Transverse colon (tissue), 4 donors: ENCODE measurements around the gene PRDX4. TPM values are rescaled to one million over a fixed set of nuclear protein-coding genes. Genes with fewer than 3 reads are reported as not detected.

Source experiments
- DNase-seq: peaks from one replicate; pipeline ENCODE4 v3.0.0-alpha.2; 2019
- H3K27ac ChIP-seq, 4 donors: fragments of 200-600 bp; sonication (generic); 2 replicates each; pipeline ENCODE4 v1.5.1; 2016 to 2018; ENCODE audit warnings: inconsistent platforms in 4 of 4
- H3K27me3 ChIP-seq: fragments of 200-600 bp; sonication (generic); 2 replicates; pipeline ENCODE4 v1.5.1; 2017; ENCODE audit warnings: inconsistent platforms
- H3K36me3 ChIP-seq, 4 donors: fragments of 200-600 bp; sonication (generic); 2 replicates each; pipeline ENCODE4 v1.5.1; 2017 to 2019; ENCODE audit warnings: inconsistent platforms in 4 of 4
- H3K4me1 ChIP-seq, 4 donors: fragments of 200-600 bp; sonication (generic); 2 replicates each; pipeline ENCODE4 v1.5.1; 2017 to 2020; ENCODE audit warnings: inconsistent platforms in 4 of 4
- H3K4me3 ChIP-seq, 4 donors: fragments of 200-600 bp; sonication (generic); 1 replicate in 1 of 4; 2 replicates in 3 of 4; pipeline versions ENCODE4 v1.5.1 to v1.6.1; 2017 to 2019; ENCODE audit warnings: inconsistent platforms in 4 of 4
- H3K9me3 ChIP-seq, 2 donors: fragments of 200-600 bp; sonication (generic); 2 replicates each; pipeline ENCODE4 v1.5.1; 2017 to 2019; ENCODE audit warnings: inconsistent platforms in 2 of 2
- EP300 ChIP-seq: sonication (generic); formaldehyde crosslinking; IDR thresholded peaks from one replicate; pipeline ENCODE4 v1.6.1; 2017; ENCODE audit warnings: antibody characterized with exemption, low read depth
- POLR2A ChIP-seq: fragments of 450-650 bp; IDR thresholded peaks from one replicate; pipeline ENCODE4 v1.6.1; 2016; ENCODE audit warnings: antibody characterized with exemption, mild to moderate bottlenecking, moderate library complexity
- POLR2AphosphoS5 ChIP-seq, 3 donors: sonication (generic); formaldehyde crosslinking; IDR thresholded peaks; one replicate each; pipeline ENCODE4 v1.6.1; 2016; ENCODE audit warnings: antibody characterized with exemption in 3 of 3
- WGBS, 2 donors: methylation state at CpG; one replicate each; pipeline ENCODE4 v1.1.5; 2018; ENCODE audit warnings: low coverage in 1 of 2; 5-methylcytosine and 5-hydroxymethylcytosine counted together
- in situ Hi-C, 4 donors: fragments of 200-750 bp; cut with MboI; loops; one replicate each; pipeline versions ENCODE4 v1.15.0 to v1.15.1; 2017; ENCODE audit warnings: low sequenced_read_pairs in 3 of 4, low pct_ligation_motif_present in 1 of 4, low pct_unique_long_range_greater_than_20kb in 1 of 4
- intact Hi-C: fragments of 100-400 bp; cut with DNase I; formaldehyde crosslinking; loops from one replicate; pipeline ENCODE4 v1.15.1; 2023; ENCODE audit warnings: low total_unique reads
- total RNA-seq, 4 donors: library from RNA; depleted of rRNA; stranded (reverse); fragments of >200 nt; gene quantifications; one replicate each; pipeline ENCODE4 v1.1.0, GENCODE V29; 2016
- TF ChIP-seq, protein P1 (sequence below), 5 experiments: fragments of 200-600 bp in 3 of 5; fragments of 450-650 bp in 2 of 5; sonication (generic) in 3 of 5; IDR thresholded peaks; 1 replicate in 2 of 5; 2 replicates in 3 of 5; pipeline ENCODE4 v1.5.1; 2016 to 2017; ENCODE audit warnings: antibody characterized with exemption in 5 of 5, inconsistent platforms in 3 of 5, mild to moderate bottlenecking in 2 of 5, moderate library complexity in 1 of 5

PRDX4 gene
- total RNA-seq, 4 donors from 2014 or later = 24.3 to 46.2 (median 34.9) TPM

GRCh38 chrX:23628131-23628530 lies 39.2 kb upstream of the PRDX4 start:
- Histone ChIP-seq H3K4me3 (no peak overlapping the region), H3K4me1 (no peaks in the 10 kb centered on the region), H3K27ac (no peak overlapping the region), H3K9me3 (no peaks in the 10 kb centered on the region), H3K36me3 (no peaks in the 10 kb centered on the region), H3K27me3 (no peaks in the 10 kb centered on the region)
- in situ Hi-C loops = no loop called here
- intact Hi-C loops = no loop called here
- WGBS, 2 donors = 66 to 75% methylated on average over 2 to 3 of the region's 3 CpGs
- TF ChIP-seq EP300 = no peak
- TF ChIP-seq, protein P1, sequence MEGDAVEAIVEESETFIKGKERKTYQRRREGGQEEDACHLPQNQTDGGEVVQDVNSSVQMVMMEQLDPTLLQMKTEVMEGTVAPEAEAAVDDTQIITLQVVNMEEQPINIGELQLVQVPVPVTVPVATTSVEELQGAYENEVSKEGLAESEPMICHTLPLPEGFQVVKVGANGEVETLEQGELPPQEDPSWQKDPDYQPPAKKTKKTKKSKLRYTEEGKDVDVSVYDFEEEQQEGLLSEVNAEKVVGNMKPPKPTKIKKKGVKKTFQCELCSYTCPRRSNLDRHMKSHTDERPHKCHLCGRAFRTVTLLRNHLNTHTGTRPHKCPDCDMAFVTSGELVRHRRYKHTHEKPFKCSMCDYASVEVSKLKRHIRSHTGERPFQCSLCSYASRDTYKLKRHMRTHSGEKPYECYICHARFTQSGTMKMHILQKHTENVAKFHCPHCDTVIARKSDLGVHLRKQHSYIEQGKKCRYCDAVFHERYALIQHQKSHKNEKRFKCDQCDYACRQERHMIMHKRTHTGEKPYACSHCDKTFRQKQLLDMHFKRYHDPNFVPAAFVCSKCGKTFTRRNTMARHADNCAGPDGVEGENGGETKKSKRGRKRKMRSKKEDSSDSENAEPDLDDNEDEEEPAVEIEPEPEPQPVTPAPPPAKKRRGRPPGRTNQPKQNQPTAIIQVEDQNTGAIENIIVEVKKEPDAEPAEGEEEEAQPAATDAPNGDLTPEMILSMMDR (IDR thresholded peaks at IDR 0.05) = no peak
- TF ChIP-seq POLR2AphosphoS5 (IDR thresholded peaks at IDR 0.05) = no peak
- TF ChIP-seq POLR2A = no peak
- DNase-seq = no peak

- Histone ChIP-seq H3K27me3 (no peaks in the 10 kb centered on the region), H3K36me3 (no peaks in the 10 kb centered on the region), H3K27ac (no peak overlapping the region), H3K4me1 (no peaks in the 10 kb centered on the region), H3K4me3 (no peak overlapping the region), H3K9me3 (no peaks in the 10 kb centered on the region)
- DNase-seq = no peak
- intact Hi-C loops (no loop called here), in situ Hi-C loops (no loop called here)
- no peak for TF ChIP-seq EP300
- TF ChIP-seq POLR2A = no peak
- no peak for TF ChIP-seq POLR2AphosphoS5 (IDR thresholded peaks at IDR 0.05)
- TF ChIP-seq, protein P1 (IDR thresholded peaks at IDR 0.05) = no peak
- 29 to 75% methylated on average over 2 to 4 of the region's 4 CpGs for WGBS, 2 donors
Measured at GRCh38 chrX:23631136-23631535, 36.2 kb upstream of the PRDX4 start.

DNA sequence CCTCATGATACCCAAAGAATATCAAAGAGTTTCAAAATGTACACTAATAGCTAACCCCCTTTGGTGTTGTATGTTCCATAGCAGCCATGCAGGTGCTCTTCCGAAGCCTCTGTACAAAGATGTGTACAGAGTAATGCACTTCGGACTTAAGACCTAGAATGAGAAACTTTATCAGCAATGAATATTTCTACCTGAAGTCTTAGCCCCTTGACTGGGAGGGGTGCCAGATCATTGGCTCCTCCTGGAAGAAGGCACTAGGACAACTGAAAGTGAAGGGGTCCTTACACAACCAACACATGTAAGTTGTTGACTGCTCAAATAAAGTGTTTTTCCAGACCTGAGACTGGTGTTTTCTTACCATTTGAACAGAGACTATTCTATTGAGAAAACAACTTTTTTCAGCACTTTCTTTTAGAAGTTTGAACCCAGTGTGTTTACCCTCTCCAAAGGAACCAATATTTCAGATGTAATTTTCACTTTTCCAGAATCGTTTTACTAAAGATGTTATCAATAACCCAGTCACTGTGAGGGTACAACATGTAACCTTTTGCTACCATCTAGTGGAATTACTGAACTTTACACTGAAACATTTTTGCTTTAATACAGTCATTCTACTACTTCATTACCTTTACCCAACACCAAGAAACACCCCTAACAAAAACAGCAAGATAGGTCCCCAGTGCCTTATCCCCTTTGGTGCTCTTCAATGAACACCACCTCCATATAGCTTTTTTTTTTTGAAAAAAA lies 33.3 kb upstream of the PRDX4 start:
- TF ChIP-seq, protein P1 (IDR thresholded peaks at IDR 0.05) = no peak
- TF ChIP-seq POLR2AphosphoS5 (IDR thresholded peaks at IDR 0.05) = no peak
- TF ChIP-seq POLR2A = no peak
- TF ChIP-seq EP300 = no peak
- no peak overlapping the region for H3K4me3 ChIP-seq
- H3K36me3 ChIP-seq = no peaks in the 10 kb centered on the region
- in situ Hi-C loops (no loop called here), intact Hi-C loops (no loop called here)
- H3K27me3 ChIP-seq = no peaks in the 10 kb centered on the region
- 58% methylated on average over 3 of the region's 3 CpGs; no CpG with 5 or more reads in 1 of the 2 donors for WGBS, 2 donors
- no peak overlapping the region for H3K27ac ChIP-seq
- no peaks in the 10 kb centered on the region for H3K4me1 ChIP-seq
- H3K9me3 ChIP-seq = no peaks in the 10 kb centered on the region
- DNase-seq = no peak

DNA sequence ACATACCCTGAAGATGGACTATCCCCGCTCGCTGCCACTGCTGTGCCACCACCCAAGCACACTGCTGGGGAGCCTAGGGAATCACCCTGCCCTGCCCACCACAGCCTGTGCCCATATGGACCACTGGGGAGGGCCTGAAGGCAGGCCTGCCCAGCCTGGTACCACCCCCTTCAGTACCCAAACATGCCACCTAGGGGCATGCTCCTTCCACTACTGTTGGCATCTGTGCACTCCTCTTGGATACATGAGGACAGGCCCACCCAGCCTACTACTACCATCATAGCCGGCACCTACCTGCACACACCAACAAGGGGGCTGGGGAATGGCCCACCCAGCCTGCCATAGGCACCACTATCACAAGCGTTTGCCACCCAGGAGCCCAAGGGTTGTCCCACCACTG lies 30.1 kb upstream of the PRDX4 start:
- no peak overlapping the region for H3K27ac ChIP-seq
- in situ Hi-C loops = no loop called here

More for the DNA sequence above, 30.1 kb upstream of the PRDX4 start:
- TF ChIP-seq, protein P1 (IDR thresholded peaks at IDR 0.05) = no peak
- TF ChIP-seq POLR2AphosphoS5 (IDR thresholded peaks at IDR 0.05) (no peak), EP300 (no peak), POLR2A (no peak)
- Histone ChIP-seq H3K4me3 (no peak overlapping the region), H3K9me3 (no peaks in the 10 kb centered on the region), H3K4me1 (no peaks in the 10 kb centered on the region), H3K27me3 (no peaks in the 10 kb centered on the region), H3K36me3 (no peaks in the 10 kb centered on the region)
- DNase-seq = no peak
- WGBS, 2 donors = 97% methylated on average over 4 of the region's 4 CpGs; no CpG with 5 or more reads in 1 of the 2 donors
- intact Hi-C loops = no loop called here
